Colon (tissue), 2 donors: ENCODE data around the gene COL6A3.

ENCODE experiments used
- FAIRE-seq: peaks from 2 replicates; lab custom pipeline; 2012; peaks lifted over from hg19 to GRCh38; lab: Jason Lieb, UNC
- donor health status: control.
- donor health status: control.

Gene COL6A3

GRCh38 chr2:237413777-237414661 is at the start of gene COL6A3:
COL6A3 (minus strand) TSS chr2:237414164; CDS start chr2:237396817, 17,347 bp downstream.
- FAIRE-seq: no peak

GRCh38 chr2:237459741-237460174 is 45.8 kb upstream of the COL6A3 start:
- FAIRE-seq: no peak

GRCh38 chr2:237459226-237459625 is 45.3 kb upstream of the COL6A3 start:
- no peak for FAIRE-seq

GRCh38 chr2:237458519-237458918 is 44.6 kb upstream of the COL6A3 start:
- no peak for FAIRE-seq

GRCh38 chr2:237457388-237457941 is 43.5 kb upstream of the COL6A3 start:
- no peak for FAIRE-seq

- FAIRE-seq: no peak
These were observed 42.4 kb upstream of the COL6A3 start for GRCh38 chr2:237456200-237456843.

GRCh38 chr2:237455764-237456163 is 41.8 kb upstream of the COL6A3 start:
- FAIRE-seq: no peak

- no peak for FAIRE-seq
These were observed 39.7 kb upstream of the COL6A3 start for GRCh38 chr2:237453671-237454070.

- no peak for FAIRE-seq
These were observed 38.9 kb upstream of the COL6A3 start for GRCh38 chr2:237452861-237453260.

- FAIRE-seq: no peak
These were observed 37.9 kb upstream of the COL6A3 start for GRCh38 chr2:237451643-237452469.

- no peak for FAIRE-seq
These were observed 36.6 kb upstream of the COL6A3 start for GRCh38 chr2:237450583-237450982.

- FAIRE-seq: no peak
These were observed 36.1 kb upstream of the COL6A3 start for GRCh38 chr2:237450108-237450507.

GRCh38 chr2:237449193-237449881 is 35.4 kb upstream of the COL6A3 start:
- FAIRE-seq: no peak

GRCh38 chr2:237448626-237449025 is 34.7 kb upstream of the COL6A3 start:
- no peak for FAIRE-seq

GRCh38 chr2:237448171-237448570 is 34.2 kb upstream of the COL6A3 start:
- FAIRE-seq: no peak

GRCh38 chr2:237447496-237447895 is 33.5 kb upstream of the COL6A3 start:
- no peak for FAIRE-seq

- no peak for FAIRE-seq
These were observed 32.3 kb upstream of the COL6A3 start for GRCh38 chr2:237446338-237446665.

- FAIRE-seq: no peak
These were observed 31.8 kb upstream of the COL6A3 start for GRCh38 chr2:237445611-237446337.

GRCh38 chr2:237444071-237444470 is 30.1 kb upstream of the COL6A3 start:
- FAIRE-seq: no peak

GRCh38 chr2:237441605-237442274 is 27.8 kb upstream of the COL6A3 start:
- no peak for FAIRE-seq
